Osteocyte (in vitro differentiated cells): Measurements from ENCODE around the gene SPRING1. TPM values are rescaled to one million over a fixed set of nuclear protein-coding genes. Genes with fewer than 3 reads are reported as not detected.

Source experiments
- DNase-seq: peaks from one replicate; pipeline ENCODE4 v3.0.0; 2021; ENCODE audit warnings: mixed read lengths; ENCODE audit not compliant: unreplicated experiment; ENCODE audit errors: extremely low spot score
- H3K27ac Mint-ChIP-seq: one replicate; pipeline ENCODE4 v1.8.0; 2021; ENCODE audit warnings: mild to moderate bottlenecking, mixed read lengths; ENCODE audit not compliant: unreplicated experiment
- H3K27me3 Mint-ChIP-seq: one replicate; pipeline ENCODE4 v1.8.0; 2021; ENCODE audit warnings: mixed read lengths; ENCODE audit not compliant: unreplicated experiment
- H3K36me3 Mint-ChIP-seq: one replicate; pipeline ENCODE4 v1.8.0; 2021; ENCODE audit warnings: mixed read lengths; ENCODE audit not compliant: unreplicated experiment
- H3K4me1 Mint-ChIP-seq: one replicate; pipeline ENCODE4 v1.8.0; 2021; ENCODE audit warnings: mixed read lengths; ENCODE audit not compliant: unreplicated experiment
- H3K4me3 Mint-ChIP-seq: one replicate; pipeline ENCODE4 v1.8.0; 2021; ENCODE audit warnings: mild to moderate bottlenecking, moderate library complexity, mixed read lengths; ENCODE audit not compliant: unreplicated experiment
- H3K9me3 Mint-ChIP-seq: one replicate; pipeline ENCODE4 v1.8.0; 2021; ENCODE audit warnings: mixed read lengths; ENCODE audit not compliant: unreplicated experiment
- CTCF ChIP-seq: fragments of 200-600 bp; sonication (generic); IDR thresholded peaks from 2 replicates; pipeline ENCODE4 v1.5.0; 2021; ENCODE audit warnings: antibody characterized with exemption, mild to moderate bottlenecking, moderate library complexity
- total RNA-seq: library from RNA; stranded (reverse); gene quantifications from 2 replicates; pipeline ENCODE4 v1.2.1, GENCODE V29; 2021

SPRING1 gene
- total RNA-seq, 1 donor from 2014 or later, result 36.9 TPM

GRCh38 chr12:116698116-116698515 lies 39.8 kb downstream of the SPRING1 start:
- no peak for TF ChIP-seq CTCF
- peaks cover 14% of the 10 kb centered on the region for H3K4me1 Mint-ChIP-seq
- peaks cover 27% of the 10 kb centered on the region for H3K27me3 Mint-ChIP-seq
- no peak overlapping the region for H3K4me3 Mint-ChIP-seq
- no peak for DNase-seq
- H3K27ac Mint-ChIP-seq, result no peak overlapping the region
- H3K36me3 Mint-ChIP-seq, result no peaks in the 10 kb centered on the region
- no peaks in the 10 kb centered on the region for H3K9me3 Mint-ChIP-seq

- H3K4me3 Mint-ChIP-seq, result no peak overlapping the region
- DNase-seq, result no peak
- peaks cover 16% of the 10 kb centered on the region for H3K4me1 Mint-ChIP-seq
- TF ChIP-seq CTCF, result no peak
- H3K36me3 Mint-ChIP-seq, result no peaks in the 10 kb centered on the region
- H3K27me3 Mint-ChIP-seq, result peaks cover 30% of the 10 kb centered on the region
- no peak overlapping the region for H3K27ac Mint-ChIP-seq
- no peaks in the 10 kb centered on the region for H3K9me3 Mint-ChIP-seq
Measured at GRCh38 chr12:116697716-116698115, 40.2 kb downstream of the SPRING1 start.

GRCh38 chr12:116697305-116697704 lies 40.6 kb downstream of the SPRING1 start:
- Mint-ChIP-seq H3K27me3 (peaks cover 32% of the 10 kb centered on the region), H3K36me3 (no peaks in the 10 kb centered on the region), H3K9me3 (no peaks in the 10 kb centered on the region), H3K27ac (no peak overlapping the region), H3K4me1 (peaks cover 16% of the 10 kb centered on the region), H3K4me3 (no peak overlapping the region)
- DNase-seq, result no peak
- peak; percentile 45 for TF ChIP-seq CTCF

- DNase-seq, result no peak
- Mint-ChIP-seq H3K27ac (no peak overlapping the region), H3K4me1 (peaks cover 16% of the 10 kb centered on the region)
Measured at GRCh38 chr12:116695464-116695725, 42.5 kb downstream of the SPRING1 start.

More at GRCh38 chr12:116695464-116695725, 42.5 kb downstream of the SPRING1 start:
- Mint-ChIP-seq H3K36me3 (no peaks in the 10 kb centered on the region), H3K27me3 (peaks cover 32% of the 10 kb centered on the region), H3K9me3 (no peaks in the 10 kb centered on the region), H3K4me3 (no peak overlapping the region)
- TF ChIP-seq CTCF, result no peak
